GM12801 (cell line): Measurements from ENCODE around the gene BMX.

Experiments used
- CTCF ChIP-seq: IDR thresholded peaks from one replicate; pipeline ENCODE4 v1.5.1; 2011; ENCODE audit warnings: control low read depth; ENCODE audit not compliant: insufficient read length; ENCODE audit errors: extremely low read depth

BMX gene

GRCh38 chrX:15507005-15507404 lies 6.4 kb downstream of the BMX start:
- TF ChIP-seq CTCF = no peak

GRCh38 chrX:15509845-15510244 lies 9.2 kb downstream of the BMX start:
- TF ChIP-seq CTCF = no peak

- no peak for TF ChIP-seq CTCF
These were observed 11.0 kb downstream of the BMX start for GRCh38 chrX:15511563-15511962.

GRCh38 chrX:15512401-15512965 lies 11.9 kb downstream of the BMX start:
- TF ChIP-seq CTCF = no peak

- no peak for TF ChIP-seq CTCF
These were observed 13.7 kb downstream of the BMX start for GRCh38 chrX:15514279-15514678.

- no peak for TF ChIP-seq CTCF
These were observed 15.3 kb downstream of the BMX start for GRCh38 chrX:15515931-15516330.

- TF ChIP-seq CTCF = no peak
These were observed 21.9 kb downstream of the BMX start for GRCh38 chrX:15522464-15522863.
